Sigmoid colon (tissue), 4 donors: Measurements from ENCODE around the gene PCSK5.
A peak's percentile ranks its signal among the peaks of the same experiment; 100 is the strongest.

ENCODE experiments used
- EP300 ChIP-seq, 4 donors: sonication (generic); formaldehyde crosslinking; IDR thresholded peaks; one replicate each; pipeline ENCODE4 v1.6.1; 2017; ENCODE audit warnings: antibody characterized with exemption in 4 of 4
- POLR2A ChIP-seq, 2 donors: fragments of 450-650 bp; IDR thresholded peaks; one replicate each; pipeline ENCODE4 v1.6.1; 2016; ENCODE audit warnings: antibody characterized with exemption in 2 of 2, mild to moderate bottlenecking in 2 of 2, moderate library complexity in 2 of 2
- POLR2AphosphoS5 ChIP-seq, 4 donors: sonication (generic); formaldehyde crosslinking; IDR thresholded peaks; one replicate each; pipeline ENCODE4 v1.6.1; 2017; ENCODE audit warnings: antibody characterized with exemption in 4 of 4
- TF ChIP-seq, protein P1 (sequence below), 4 experiments: fragments of 450-650 bp in 3 of 4; fragments of 200-600 bp in 1 of 4; IDR thresholded peaks; one replicate each; pipeline ENCODE4 v1.5.1; 2016 to 2019; ENCODE audit warnings: antibody characterized with exemption in 4 of 4, mild to moderate bottlenecking in 3 of 4, moderate library complexity in 2 of 4

DNA sequence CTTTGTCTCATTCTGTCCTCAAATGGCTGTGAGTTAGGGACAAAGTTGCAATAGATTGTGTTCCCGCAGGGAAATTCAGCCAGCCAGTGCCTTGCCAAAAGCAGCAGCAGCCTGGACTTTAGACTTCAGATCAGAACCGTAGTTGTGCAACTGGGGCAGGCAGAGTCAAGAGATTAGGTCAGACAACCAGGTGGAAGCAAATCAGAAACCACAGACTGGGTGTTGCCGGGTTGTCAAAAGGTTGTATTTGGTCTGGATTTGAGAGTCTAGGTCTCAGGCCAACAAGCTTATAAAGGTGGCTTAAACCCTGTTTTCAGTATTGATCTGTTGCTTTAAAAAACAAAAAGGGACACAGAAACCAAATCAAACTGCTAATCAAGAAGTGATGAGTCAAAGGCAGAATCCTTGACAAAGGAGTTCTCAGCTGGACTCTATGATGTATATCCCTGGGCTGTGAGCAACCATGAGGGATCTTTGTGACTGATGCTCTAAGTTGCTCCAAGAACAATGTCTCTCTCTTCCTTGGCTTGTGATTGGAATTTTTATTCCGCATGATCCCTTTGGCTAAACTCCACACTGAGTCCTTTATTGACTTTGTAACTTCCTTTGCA lies 482.8 kb downstream of the PCSK5 start:
- TF ChIP-seq, protein P1, sequence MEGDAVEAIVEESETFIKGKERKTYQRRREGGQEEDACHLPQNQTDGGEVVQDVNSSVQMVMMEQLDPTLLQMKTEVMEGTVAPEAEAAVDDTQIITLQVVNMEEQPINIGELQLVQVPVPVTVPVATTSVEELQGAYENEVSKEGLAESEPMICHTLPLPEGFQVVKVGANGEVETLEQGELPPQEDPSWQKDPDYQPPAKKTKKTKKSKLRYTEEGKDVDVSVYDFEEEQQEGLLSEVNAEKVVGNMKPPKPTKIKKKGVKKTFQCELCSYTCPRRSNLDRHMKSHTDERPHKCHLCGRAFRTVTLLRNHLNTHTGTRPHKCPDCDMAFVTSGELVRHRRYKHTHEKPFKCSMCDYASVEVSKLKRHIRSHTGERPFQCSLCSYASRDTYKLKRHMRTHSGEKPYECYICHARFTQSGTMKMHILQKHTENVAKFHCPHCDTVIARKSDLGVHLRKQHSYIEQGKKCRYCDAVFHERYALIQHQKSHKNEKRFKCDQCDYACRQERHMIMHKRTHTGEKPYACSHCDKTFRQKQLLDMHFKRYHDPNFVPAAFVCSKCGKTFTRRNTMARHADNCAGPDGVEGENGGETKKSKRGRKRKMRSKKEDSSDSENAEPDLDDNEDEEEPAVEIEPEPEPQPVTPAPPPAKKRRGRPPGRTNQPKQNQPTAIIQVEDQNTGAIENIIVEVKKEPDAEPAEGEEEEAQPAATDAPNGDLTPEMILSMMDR (IDR thresholded peaks at IDR 0.05) = no peak
- TF ChIP-seq EP300 (IDR thresholded peaks at IDR 0.05) = no peak
- TF ChIP-seq POLR2A (IDR thresholded peaks at IDR 0.05) = no peak
- peak in 2 of 4 donors; percentile 36 to 43 for TF ChIP-seq POLR2AphosphoS5 (IDR thresholded peaks at IDR 0.05)
